ENCODE results near the gene PLCB4.

Gene PLCB4

DNA sequence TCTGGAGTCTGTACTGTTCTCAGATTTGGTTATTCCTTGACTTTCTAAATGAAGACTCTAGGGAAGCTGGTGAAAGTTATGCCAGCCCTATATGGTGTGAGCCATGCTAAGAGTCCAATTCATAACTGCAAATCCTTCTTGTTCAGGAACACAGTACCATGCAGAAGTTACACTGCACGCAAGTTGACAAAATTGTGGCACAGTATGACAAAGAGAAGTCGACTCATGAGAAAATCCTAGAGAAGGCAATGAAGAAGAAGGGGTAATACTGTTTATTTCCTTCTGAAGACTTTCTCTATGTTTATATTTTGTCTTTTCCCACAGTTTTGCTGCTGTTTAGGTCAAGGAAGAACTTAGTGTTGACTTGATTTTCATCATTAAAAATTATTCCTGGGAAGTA, 384.3 kb downstream of the PLCB4 start:
- DNase-seq (ENCODE audit: low read depth), result no peak

DNA sequence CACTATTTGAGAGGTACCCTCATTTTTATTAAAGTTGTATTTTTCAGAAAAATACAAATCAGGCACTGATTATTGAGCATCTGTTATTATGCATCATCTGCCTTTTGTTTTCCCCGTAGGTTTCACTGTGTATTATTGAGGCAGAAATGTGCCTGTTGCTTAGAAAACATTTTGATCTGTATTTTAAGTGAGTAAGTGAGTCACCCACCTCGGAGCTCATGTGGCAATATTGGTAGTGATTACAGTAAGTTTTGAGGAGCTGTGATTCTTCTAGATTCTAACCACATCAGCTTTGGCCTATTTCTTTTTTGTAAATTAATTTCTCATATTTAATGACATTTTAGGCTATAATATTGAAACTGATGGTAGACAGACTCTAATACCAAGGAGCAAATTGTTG, 385.9 kb downstream of the PLCB4 start:
- DNase-seq (ENCODE audit: low read depth), result no peak

DNA sequence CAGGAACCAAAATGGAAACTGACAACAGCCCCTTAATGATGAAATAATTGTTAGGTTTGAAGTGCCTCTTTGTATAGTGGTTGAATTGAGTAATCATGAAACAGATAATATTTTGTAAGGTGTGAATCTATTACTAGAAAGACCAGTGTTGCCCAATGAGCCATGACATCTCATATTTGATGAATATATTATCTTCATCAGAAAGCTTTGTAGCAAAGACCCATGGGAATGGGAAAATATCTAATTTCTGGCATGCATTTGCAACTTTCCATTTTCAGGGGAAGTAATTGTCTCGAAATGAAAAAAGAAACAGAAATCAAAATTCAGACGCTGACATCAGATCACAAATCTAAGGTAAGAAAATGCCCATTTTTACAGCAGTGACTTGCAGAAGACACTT, 388.2 kb downstream of the PLCB4 start:
- DNase-seq (ENCODE audit: low read depth), result no peak

DNA sequence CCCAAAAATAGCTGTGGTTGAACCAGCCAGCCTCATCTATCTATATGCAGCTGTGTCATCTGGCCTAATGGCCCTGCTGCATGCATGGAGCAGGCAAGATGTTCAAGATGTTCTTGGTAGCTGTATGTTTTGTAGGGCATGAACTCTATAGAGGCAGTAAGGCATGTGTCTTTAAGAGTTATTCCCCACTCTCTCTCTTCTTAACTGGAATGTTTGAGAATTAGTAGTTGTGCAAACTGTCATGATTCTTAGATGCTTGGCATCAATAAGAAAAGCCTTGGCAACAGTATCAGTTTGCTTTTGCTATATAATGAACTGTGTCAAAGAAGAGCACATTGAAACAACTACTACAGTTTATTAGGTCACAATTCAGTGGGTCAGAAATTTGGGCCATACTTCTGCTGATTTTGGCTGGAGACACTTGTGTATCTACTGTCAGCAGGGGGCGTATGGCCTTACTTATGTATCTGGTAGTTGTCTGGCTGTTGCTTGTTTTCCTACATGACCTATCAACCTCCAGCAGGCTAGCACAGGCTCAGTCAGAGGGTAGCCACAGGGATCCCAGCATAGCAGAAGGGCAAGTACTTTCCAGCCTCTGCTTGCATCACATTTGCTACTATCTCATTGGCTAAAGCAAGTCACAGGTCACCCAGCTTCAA, 389.4 kb downstream of the PLCB4 start:
- DNase-seq (ENCODE audit: low read depth), result no peak

DNA sequence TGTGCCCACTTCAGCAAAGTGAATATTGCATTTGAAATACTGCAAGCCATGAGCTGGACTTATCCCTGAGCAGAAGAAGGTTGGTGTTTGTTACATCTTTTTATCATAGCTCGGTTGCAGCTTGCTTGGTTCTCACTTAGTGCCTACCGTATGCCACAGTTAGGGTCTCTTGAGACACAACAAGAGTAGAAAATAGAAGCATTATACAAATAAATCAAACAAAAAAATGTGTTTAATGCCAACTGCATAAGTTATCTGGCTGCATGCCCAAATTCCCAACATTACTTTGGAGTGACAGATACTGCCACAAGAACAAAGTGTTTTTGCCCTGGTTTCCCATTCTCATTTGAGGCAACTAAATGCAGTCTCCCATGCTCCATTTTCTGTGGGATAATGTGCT, 391.6 kb downstream of the PLCB4 start:
- no peak for DNase-seq (ENCODE audit: low read depth)

DNA sequence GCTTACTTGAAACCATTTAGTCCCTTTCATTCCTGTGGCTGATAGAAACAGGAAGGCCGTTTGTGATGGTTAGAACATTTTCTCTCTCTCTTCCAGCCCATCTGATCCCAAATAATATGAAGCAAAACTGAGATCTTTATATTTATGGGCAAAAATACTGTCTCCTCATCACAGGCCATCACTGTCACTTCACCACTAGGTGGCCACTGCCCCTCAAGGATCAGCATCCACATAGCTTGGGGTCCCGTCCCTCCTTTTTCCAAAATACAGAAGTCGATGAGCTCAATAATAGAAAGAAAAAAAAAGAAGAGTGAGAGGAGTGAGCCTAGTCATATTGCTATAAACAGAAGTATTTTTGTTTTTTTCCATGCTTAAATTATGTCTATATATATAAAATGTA, 399.1 kb downstream of the PLCB4 start:
- no peak for DNase-seq (ENCODE audit: low read depth)

DNA sequence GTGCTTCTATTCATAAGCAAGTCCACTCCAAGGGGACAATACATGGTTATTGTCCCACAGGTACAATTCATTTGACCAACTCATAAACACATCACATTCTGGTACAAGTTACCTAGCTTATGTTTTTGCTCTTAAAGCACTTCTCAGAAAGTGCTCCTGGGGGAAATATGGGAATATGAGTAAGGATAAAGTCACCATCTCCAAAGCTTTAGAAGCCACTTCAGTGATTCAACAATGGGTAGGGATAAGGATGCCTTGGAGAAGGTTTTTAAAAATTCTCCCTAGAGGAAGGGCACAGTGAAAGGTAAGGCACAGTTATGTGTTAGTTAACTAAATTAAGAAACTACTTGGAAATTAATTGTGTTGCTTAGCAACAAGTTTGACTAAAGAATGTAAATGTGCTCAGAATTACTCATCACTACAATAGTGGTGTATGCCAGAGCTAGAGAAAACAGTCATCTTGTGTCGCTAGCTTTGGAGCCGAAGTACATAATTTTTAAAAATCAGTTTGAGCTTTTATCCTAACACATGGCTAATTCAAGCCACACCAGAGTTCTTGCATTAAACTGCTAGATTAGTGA, 406.0 kb downstream of the PLCB4 start:
- DNase-seq (ENCODE audit: low read depth), result no peak

DNA sequence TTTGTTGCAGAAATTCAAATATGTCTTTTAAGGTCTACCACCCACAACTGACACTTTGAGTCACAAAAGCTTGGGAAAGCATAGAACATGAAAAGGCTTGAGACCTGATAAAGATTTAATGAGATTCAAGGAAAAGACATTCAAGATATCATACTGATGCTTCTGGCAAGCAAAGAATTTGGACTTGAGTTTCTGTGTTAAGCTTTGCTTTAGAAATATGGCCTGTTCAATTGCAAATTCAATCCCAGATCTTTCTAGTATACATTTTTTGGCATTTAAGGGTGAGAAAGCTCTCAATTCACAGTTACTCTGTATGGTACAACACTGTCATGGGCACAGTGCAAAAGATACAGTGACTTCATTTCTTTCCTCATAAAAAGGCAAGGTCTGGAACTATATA, 406.6 kb downstream of the PLCB4 start:
- DNase-seq (ENCODE audit: low read depth), result no peak

DNA sequence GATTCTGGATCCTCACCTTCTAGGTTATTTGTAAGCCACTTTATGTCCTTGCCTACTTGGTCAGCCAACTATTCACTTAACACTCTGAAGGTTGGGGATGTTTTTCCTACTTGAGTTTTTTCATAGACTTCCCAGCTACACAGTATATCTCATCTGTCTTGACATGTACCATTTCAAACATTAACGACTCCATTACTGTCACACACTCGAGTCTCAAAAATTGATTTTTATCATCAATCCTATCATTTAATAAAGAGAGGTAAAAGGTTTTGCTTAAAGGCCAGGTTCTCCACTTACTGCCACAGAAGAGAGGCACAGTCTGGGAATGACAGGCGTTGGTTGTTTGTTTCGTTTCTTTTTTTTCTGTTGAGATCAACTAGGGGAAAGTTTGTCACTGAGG, 407.3 kb downstream of the PLCB4 start:
- no peak for DNase-seq (ENCODE audit: low read depth)

DNA sequence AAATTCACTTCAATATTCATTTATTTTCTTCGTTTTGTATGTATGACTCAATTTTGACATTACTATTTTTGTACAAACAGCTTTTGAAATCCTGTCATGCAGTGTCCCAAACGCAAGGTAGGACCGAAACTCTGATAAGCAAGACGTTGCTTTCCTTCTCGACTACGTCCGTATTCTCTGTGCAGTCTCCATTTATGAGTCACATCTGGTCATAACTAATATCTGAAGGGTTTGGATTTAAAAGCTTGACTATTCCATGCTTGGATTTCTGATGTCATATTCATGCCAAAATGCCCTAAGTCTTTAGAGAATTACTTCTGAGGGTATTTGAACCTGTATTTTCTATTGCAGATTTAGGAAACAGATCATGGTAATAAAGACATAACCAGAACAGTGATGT, 407.8 kb downstream of the PLCB4 start:
- no peak for DNase-seq (ENCODE audit: low read depth)

DNA sequence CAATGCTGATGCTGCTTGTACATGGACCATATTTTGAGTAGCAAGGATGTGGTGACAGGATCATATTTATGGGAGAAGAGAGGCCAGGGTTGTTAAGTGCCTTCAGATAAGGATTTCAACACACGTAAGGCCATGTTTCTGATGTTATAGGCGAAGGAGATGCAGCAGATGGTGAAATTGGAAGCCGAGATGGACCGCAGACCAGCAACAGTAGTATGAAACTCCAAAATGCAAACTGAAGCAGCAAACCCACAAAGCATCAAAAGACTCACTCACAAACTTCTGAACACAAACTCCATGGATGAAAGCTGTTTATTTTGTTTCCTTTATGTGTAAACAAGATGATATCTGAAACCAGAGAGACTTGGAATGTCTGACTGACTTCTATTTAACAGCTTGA, 409.9 kb downstream of the PLCB4 start:
- no peak for DNase-seq (ENCODE audit: low read depth)

DNA sequence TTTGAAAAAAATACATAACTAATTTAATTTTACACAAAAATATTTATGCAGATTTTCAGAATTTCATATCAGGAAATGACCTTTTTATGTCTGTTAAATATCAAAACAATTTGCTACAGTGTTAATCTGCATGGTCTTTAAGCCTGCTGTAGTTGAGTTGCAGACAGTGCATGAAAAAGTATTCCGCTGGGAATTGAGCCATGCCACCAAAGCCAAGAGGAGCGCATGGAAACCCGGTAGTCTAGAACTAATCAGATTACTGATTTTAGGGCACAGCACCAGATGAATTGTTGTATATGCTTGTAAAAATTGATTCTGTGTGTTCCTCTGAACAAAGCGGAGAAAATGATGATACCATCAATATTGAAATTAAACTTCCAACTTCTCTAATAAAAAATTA, 411.2 kb downstream of the PLCB4 start:
- DNase-seq (ENCODE audit: low read depth), result no peak

DNA sequence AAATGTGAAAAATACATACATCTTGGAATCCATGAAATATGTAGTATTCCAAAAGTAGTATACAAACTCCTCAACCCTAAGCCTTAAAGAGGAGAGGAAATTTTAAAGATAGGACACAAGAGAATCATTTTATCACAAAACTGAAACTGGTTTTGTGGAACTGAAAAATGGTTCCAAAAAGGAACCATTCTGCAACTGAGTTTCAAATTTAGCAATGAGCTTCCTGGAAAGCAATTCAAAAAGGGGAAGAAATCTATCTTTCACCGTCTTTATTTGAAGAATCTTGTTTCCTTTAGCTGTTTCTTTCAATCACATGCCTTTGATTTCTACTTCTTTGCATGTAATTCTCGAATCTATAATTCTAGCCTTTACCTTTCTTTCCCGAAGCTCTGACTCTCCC, 413.3 kb downstream of the PLCB4 start:
- DNase-seq (ENCODE audit: low read depth), result no peak

DNA sequence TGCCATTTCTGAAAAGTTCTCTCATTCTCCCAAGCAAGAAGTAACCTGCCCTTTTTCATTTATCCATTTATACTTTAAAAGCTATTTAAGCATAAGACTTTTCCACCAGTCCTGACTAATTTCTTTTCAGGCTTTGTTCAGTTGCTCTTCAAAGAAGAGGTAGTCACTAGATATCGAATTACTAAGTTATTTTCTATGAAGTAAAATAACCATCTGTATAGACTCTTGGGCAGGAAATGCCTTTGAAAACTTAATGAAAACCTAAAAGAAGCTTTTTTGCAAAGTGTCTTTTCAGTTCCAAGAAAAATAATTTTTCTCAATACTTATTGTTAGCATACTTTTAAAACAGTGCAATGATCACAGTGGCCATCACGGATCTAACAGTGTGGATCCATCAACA, 414.2 kb downstream of the PLCB4 start:
- DNase-seq (ENCODE audit: low read depth), result no peak

DNA sequence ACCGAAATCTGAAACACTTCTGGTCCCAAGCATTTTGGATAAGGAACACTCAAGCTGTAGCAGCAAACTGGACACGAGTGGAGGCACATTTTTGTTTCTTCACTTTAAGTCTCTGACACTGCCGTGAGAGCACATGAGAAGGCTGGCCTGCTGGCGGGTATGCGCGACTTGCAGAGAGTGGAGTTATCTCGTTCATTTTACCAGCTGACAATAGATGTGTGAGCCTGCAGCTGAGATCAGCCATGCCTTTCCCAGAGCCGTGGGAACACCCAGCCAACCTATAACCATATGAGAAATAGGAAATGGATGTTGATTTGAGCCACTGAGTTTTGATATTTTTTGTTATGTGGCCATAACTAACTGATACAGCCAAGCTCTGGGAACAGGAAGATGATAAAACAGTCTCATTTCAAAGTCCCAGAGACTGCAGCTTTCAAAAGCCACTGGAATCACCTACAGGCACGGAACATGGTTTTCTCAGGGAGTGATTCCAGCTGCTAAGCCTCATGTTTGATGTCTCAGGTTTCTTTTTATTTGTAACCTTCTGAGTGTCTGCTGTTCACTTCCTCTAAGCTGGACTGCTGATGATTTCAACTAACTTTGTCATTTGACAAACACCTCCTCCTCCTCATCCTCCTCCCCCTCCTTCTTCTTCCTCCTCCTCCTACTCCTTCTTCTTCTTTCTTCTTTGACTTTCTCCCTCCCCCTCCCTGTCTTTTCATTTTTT, 416.9 kb downstream of the PLCB4 start:
- DNase-seq (ENCODE audit: low read depth), result no peak

DNA sequence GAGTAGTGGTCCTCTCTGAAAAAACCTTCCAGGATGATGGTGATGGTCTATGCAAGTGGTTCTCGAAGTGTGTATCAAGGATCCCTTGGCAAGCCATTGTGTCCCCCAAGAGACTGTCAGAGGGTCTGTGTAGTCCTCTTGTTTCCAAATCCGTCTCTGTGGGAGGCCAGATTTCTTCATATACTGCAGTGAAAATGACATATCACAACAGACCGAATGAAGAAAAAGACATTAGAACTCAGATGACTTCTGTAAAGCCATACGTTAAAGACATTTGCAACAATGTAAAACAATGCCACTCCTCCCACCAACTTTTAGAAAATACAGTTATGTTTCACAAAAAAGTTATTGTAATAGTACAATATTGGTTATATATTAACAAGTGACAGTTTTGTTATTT, 418.3 kb downstream of the PLCB4 start:
- no peak for DNase-seq (ENCODE audit: low read depth)

DNA sequence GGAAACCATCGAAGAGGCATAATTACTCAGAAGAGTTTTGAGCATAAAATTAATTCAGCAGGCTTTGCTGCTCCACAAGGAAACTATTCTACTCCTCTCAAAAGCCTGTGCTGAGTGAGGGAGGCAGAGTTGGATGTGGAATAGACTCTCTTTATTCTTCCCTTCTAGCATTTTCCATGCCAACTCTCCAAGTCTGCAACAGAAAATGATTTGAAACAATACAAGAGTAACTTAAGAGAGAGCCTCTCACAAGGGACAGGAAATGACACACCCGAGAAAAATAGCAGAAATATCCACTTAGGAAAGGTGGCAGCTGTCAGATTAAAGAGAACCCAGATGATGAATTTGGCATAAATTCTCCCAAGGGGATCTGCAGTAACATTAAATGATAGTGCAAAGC, 419.2 kb downstream of the PLCB4 start:
- no peak for DNase-seq (ENCODE audit: low read depth)

DNA sequence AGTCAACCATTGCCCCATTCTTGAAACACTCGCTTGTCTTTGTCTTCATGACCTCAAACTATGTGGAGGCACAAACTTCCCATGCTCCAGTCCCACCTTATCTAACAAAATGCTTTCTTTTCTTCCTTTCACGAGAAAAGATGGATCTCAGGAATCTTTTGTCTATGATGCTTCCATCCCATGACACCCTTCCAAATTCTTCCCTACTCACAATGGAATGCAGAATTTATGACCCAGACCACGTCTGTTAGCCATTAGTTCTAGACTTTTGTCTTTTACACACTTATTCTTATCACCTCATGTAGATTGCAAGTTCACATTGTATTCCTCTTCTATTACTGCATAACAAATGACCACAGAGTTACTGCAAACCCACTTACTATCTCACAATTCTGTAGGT, 421.3 kb downstream of the PLCB4 start:
- DNase-seq (ENCODE audit: low read depth), result no peak

DNA sequence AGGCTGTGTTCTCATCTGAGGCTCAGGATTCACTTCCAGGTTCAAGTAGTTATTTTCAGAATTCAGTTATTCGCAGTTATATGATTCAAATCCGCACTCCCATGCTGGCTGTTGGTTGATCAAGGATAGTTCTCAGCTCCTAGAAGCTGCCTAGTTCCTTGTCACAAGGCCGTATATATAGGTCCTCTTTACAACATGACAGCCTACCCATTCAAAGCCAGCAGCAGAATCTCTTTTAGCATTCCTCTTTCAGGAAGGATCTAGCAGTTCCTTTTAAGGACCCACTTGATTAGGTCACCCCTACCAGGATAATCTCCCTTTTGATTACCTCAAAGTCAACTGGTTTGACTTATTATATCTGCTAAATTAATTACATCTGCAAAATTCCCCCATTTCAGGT, 421.7 kb downstream of the PLCB4 start:
- no peak for DNase-seq (ENCODE audit: low read depth)

DNA sequence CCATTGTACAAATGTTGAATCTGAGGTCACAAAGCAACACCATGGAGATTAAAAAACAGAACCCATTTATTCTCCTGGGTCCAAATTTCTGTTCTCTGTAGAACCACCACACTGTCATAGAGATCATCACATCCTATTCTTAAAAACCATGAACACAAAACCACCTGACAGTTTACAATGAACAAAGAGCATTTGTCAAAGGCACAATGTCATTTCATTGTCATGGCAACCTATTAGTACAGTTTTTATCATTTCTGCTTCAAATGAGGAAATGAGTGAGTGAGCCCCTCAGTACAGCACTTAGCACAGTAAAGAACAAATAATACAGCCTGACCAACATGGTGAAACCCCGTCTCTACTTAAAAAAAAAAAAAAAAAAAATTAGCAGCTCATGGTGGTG, 422.4 kb downstream of the PLCB4 start:
- no peak for DNase-seq (ENCODE audit: low read depth)

DNA sequence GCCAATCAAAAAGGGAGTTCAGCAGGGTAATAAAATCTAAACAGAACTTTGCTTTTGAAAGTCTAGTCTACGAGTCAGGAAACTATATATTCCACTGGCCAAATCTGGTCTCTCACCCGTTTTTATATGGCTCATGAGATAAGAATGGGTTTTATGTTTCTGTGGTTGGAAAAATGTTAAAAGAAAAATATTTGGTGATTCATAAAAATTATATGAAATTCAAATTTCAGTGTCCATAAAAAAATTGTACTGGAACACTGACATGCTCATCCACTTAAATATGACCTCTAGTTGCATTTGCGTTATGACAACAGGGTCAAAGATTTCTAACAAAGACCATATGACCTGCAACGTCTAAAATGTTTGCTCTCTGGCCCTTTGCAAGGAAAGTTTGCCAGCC, 423.2 kb downstream of the PLCB4 start:
- no peak for DNase-seq (ENCODE audit: low read depth)

DNA sequence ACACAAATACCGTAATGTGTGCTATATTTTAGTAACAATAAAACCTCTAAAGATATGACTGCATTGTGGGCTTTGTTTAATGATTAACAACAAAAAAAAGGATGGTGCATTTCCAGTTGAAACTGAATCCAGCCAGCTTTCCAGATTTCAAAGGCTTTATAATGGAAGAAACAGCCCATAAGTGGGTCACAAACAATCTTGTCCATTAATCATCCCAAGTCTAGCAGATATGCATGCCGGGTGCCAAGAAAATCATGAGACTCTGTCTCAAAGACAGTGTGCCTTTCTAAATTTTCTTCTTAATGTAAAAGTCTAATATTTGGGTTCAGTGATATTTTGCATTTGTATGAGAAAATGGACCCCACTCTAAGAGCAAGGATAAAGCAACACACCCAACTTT, 424.9 kb downstream of the PLCB4 start:
- DNase-seq (ENCODE audit: low read depth), result no peak

DNA sequence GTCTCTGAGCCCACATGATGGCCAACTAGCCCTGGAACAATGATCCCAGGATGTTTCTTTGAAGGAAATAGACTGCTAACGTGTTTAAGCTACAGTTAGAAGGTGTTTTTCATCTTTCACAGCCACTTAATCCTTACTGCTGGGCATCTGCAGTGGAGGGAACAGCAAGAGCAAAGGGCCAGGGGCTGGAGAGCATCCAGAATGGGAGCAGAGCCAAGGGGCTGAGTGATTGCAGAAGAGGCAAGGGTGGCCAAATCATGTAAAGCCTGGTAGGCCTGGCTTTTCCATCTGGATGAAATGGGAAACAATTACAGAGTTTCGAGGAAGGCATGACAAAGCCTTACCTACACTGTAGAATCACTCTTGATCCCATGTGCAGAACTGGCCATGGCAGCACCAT, 426.8 kb downstream of the PLCB4 start:
- no peak for DNase-seq (ENCODE audit: low read depth)

DNA sequence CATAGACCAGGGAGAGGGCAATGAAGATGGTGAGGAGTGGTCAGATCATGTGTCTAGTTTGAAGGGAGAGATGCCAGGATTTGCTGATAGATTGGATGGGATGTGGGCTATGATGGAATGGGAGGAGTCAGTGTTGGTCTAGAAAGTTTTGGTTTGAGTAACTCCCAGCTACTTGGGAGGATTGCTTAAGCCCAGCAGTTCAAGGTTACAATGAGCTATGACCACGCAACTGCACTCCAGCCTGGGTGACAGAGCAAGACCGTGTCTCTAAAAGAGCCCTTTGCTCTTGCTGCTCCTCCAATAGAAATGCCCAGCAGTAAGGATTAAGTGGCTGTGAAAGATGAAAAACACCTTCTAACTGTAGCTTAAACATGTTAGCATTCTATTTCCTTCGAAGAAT, 427.3 kb downstream of the PLCB4 start:
- DNase-seq (ENCODE audit: low read depth), result no peak
